HEK293 (cell line): Measurements from ENCODE around the gene SELPLG.

Experiments
- CTCF ChIA-PET: fragments of 350-600 bp; formaldehyde crosslinking; extraction: SDS; loops from one replicate; lab custom pipeline; 2021; ENCODE audit warnings: antibody characterized with exemption; lab: Yijun Ruan, JAX
- POLR2A ChIA-PET: fragments of 300-600 bp; formaldehyde crosslinking; extraction: SDS; loops from one replicate; lab custom pipeline; 2020; ENCODE audit warnings: antibody characterized with exemption, inconsistent platforms; lab: Yijun Ruan, JAX
- H3K27ac ChIP-seq: fragments of 200-500 bp; sonication (Bioruptor generic); 2 replicates; pipeline ENCODE4 v1.5.1; 2014; ENCODE audit warnings: low read depth, low read length, control low read depth, inconsistent platforms; ENCODE audit errors: extremely low read depth
- H3K36me3 ChIP-seq, 2 experiments: fragments of 200-500 bp in 1 of 2; sonication (Bioruptor generic) in 1 of 2; 1 replicate in 1 of 2; 2 replicates in 1 of 2; pipeline ENCODE4 v1.5.1; 2014 to 2017; ENCODE audit warnings: inconsistent platforms in 2 of 2, low read length in 2 of 2; ENCODE audit not compliant: control insufficient read depth in 2 of 2, insufficient read depth in 1 of 2
- H3K4me1 ChIP-seq: fragments of 200-500 bp; sonication (Bioruptor generic); 2 replicates; pipeline ENCODE4 v1.5.1; 2014; ENCODE audit warnings: mild to moderate bottlenecking, low read length, inconsistent platforms; ENCODE audit not compliant: control insufficient read depth, insufficient read depth
- H3K4me3 ChIP-seq: 2 replicates; pipeline ENCODE4 v1.5.1; 2011; ENCODE audit warnings: low read depth, mild to moderate bottlenecking, control low read depth, low read length, moderate library complexity
- H3K9me3 ChIP-seq: fragments of 200-500 bp; sonication (Bioruptor generic); 2 replicates; pipeline ENCODE4 v1.5.1; 2014; ENCODE audit warnings: low read depth, low read length, inconsistent platforms; ENCODE audit not compliant: control insufficient read depth, insufficient read depth
- BCL11B ChIP-seq: fragments of 450-650 bp; formaldehyde crosslinking; IDR thresholded peaks from 2 replicates; pipeline ENCODE4 v1.5.1; 2016; ENCODE audit warnings: low read depth, missing biosample characterization, missing genetic modification characterization
- EGR2 ChIP-seq: fragments of 450-650 bp; formaldehyde crosslinking; IDR thresholded peaks from 2 replicates; pipeline ENCODE4 v1.5.1; 2016; ENCODE audit warnings: low read depth, missing biosample characterization, missing genetic modification characterization
- ZFHX2 ChIP-seq: fragments of 450-650 bp; formaldehyde crosslinking; conservative IDR thresholded peaks from 2 replicates; pipeline ENCODE4 v1.5.1; 2016; ENCODE audit warnings: missing biosample characterization, missing genetic modification characterization
- ZIC2 ChIP-seq: fragments of 450-650 bp; formaldehyde crosslinking; IDR thresholded peaks from 2 replicates; pipeline ENCODE4 v1.5.1; 2016; ENCODE audit warnings: missing biosample characterization, missing genetic modification characterization
- ZNF121 ChIP-seq: fragments of 450-650 bp; formaldehyde crosslinking; IDR thresholded peaks from 2 replicates; pipeline ENCODE4 v1.5.1; 2016; ENCODE audit warnings: missing biosample characterization, missing genetic modification characterization
- ZNF23 ChIP-seq: fragments of 450-650 bp; formaldehyde crosslinking; IDR thresholded peaks from 2 replicates; pipeline ENCODE4 v1.5.1; 2016; ENCODE audit warnings: missing biosample characterization, missing genetic modification characterization, borderline replicate concordance
- ZNF354C ChIP-seq: fragments of 450-650 bp; formaldehyde crosslinking; IDR thresholded peaks from 2 replicates; pipeline ENCODE4 v1.5.1; 2016; ENCODE audit warnings: missing biosample characterization, missing genetic modification characterization, low read depth, borderline replicate concordance
- ZNF571 ChIP-seq: fragments of 450-650 bp; formaldehyde crosslinking; IDR thresholded peaks from 2 replicates; pipeline ENCODE4 v1.5.0; 2017; ENCODE audit warnings: missing biosample characterization, missing genetic modification characterization
- ZNF658 ChIP-seq: fragments of 450-650 bp; formaldehyde crosslinking; IDR thresholded peaks from 2 replicates; pipeline ENCODE4; 2016; ENCODE audit warnings: missing biosample characterization, missing genetic modification characterization
- TF ChIP-seq, protein P1 (sequence below): fragments of 450-650 bp; formaldehyde crosslinking; conservative IDR thresholded peaks from 2 replicates; pipeline ENCODE4 v1.5.1; 2016; ENCODE audit warnings: low read depth, missing biosample characterization, missing genetic modification characterization
- TF ChIP-seq, protein P2 (sequence below): fragments of 450-650 bp; formaldehyde crosslinking; IDR thresholded peaks from 2 replicates; pipeline ENCODE4 v1.5.1; 2016; ENCODE audit warnings: missing biosample characterization, missing genetic modification characterization
- TF ChIP-seq, protein P3 (sequence below): fragments of 450-650 bp; formaldehyde crosslinking; IDR thresholded peaks from 2 replicates; pipeline ENCODE4 v1.5.1; 2017; ENCODE audit warnings: missing biosample characterization, missing genetic modification characterization

SELPLG gene

DNA sequence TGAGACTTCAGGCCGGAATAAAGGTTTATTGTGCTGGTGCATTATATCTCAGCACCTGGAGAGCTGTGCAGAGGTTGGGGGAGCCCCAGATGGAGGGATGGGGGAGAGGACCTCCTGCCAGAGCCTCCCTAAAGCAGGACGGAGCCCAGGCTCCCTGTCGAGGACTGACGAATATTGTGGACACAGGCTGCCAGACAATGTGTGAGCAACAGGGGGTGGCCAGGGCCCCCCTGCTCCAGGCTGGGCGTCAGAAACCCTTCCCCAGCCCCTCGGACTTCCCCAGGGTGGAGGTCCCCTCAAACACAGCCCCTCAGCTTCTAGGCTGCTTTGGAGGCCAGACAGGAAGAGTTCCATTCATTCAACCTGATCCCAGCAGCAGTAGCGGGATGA is 43.9 kb downstream of the SELPLG start (continued):
- TF ChIP-seq, protein P1, sequence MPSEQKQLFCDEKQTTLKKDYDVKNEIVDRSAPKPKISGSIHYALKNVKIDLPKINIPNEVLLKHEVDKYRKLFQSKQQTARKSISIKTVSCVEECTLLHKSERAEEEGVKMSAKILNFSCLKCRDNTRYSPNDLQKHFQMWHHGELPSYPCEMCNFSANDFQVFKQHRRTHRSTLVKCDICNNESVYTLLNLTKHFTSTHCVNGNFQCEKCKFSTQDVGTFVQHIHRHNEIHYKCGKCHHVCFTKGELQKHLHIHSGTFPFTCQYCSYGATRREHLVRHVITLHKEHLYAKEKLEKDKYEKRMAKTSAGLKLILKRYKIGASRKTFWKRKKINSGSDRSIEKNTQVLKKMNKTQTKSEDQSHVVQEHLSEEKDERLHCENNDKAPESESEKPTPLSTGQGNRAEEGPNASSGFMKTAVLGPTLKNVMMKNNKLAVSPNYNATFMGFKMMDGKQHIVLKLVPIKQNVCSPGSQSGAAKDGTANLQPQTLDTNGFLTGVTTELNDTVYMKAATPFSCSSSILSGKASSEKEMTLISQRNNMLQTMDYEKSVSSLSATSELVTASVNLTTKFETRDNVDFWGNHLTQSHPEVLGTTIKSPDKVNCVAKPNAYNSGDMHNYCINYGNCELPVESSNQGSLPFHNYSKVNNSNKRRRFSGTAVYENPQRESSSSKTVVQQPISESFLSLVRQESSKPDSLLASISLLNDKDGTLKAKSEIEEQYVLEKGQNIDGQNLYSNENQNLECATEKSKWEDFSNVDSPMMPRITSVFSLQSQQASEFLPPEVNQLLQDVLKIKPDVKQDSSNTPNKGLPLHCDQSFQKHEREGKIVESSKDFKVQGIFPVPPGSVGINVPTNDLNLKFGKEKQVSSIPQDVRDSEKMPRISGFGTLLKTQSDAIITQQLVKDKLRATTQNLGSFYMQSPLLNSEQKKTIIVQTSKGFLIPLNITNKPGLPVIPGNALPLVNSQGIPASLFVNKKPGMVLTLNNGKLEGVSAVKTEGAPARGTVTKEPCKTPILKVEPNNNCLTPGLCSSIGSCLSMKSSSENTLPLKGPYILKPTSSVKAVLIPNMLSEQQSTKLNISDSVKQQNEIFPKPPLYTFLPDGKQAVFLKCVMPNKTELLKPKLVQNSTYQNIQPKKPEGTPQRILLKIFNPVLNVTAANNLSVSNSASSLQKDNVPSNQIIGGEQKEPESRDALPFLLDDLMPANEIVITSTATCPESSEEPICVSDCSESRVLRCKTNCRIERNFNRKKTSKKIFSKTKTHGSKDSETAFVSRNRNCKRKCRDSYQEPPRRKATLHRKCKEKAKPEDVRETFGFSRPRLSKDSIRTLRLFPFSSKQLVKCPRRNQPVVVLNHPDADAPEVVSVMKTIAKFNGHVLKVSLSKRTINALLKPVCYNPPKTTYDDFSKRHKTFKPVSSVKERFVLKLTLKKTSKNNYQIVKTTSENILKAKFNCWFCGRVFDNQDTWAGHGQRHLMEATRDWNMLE, result no peak
- TF ChIP-seq BCL11B (tag by site-specific recombination) (no peak), ZNF23 (no peak), ZNF354C (tag by site-specific recombination) (no peak), ZNF121 (tag by site-specific recombination) (no peak)
- TF ChIP-seq, protein P2, sequence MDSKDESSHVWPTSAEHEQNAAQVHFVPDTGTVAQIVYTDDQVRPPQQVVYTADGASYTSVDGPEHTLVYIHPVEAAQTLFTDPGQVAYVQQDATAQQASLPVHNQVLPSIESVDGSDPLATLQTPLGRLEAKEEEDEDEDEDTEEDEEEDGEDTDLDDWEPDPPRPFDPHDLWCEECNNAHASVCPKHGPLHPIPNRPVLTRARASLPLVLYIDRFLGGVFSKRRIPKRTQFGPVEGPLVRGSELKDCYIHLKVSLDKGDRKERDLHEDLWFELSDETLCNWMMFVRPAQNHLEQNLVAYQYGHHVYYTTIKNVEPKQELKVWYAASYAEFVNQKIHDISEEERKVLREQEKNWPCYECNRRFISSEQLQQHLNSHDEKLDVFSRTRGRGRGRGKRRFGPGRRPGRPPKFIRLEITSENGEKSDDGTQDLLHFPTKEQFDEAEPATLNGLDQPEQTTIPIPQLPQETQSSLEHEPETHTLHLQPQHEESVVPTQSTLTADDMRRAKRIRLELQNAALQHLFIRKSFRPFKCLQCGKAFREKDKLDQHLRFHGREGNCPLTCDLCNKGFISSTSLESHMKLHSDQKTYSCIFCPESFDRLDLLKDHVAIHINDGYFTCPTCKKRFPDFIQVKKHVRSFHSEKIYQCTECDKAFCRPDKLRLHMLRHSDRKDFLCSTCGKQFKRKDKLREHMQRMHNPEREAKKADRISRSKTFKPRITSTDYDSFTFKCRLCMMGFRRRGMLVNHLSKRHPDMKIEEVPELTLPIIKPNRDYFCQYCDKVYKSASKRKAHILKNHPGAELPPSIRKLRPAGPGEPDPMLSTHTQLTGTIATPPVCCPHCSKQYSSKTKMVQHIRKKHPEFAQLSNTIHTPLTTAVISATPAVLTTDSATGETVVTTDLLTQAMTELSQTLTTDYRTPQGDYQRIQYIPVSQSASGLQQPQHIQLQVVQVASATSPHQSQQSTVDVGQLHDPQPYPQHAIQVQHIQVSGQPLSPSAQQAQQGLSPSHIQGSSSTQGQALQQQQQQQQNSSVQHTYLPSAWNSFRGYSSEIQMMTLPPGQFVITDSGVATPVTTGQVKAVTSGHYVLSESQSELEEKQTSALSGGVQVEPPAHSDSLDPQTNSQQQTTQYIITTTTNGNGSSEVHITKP (tag by site-specific recombination), result no peak
- TF ChIP-seq, all 188 proteins: peak for 0

DNA sequence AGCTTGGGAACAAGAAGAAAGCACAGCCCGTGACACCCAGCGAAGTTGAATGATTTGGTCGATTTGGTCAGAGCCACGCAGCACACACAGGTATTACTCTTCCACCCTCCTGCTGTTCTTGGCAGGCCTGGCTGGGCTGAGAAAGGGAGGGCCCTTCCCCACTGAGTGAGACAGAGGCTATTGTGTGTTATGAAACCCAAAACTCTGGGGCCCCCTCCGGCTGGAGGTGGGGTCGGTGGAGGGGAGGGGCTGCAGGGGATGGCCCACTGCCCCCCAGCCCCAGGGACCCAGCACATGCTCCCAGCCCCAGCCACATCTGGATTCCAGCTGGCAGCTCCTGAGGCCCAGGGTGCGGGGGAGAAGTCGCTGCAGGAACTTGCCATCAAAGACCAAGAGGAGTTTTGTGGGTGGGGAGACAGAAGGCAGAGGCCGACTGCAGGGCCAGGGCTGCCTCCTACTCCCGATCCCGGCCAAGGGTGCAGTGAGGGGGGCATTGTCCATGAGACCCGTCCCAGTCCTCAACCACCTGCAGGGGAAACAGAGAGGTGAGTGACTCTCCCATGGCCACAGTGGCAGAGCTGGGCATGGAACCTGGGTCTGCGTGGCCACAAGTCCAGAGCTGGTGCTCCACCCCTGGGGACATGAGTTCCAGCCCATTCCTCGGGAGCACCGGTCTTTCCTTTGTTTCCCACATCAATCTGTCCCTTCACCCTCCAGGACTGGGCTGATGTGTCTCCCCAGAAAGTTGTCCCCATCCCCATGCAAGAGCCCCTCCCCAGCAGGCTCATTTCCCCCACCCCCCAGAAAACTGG is 44.5 kb downstream of the SELPLG start:
- ChIA-PET POLR2A (no interaction called here), CTCF (no interaction called here)
- H3K27ac ChIP-seq, result no peak overlapping the region

DNA sequence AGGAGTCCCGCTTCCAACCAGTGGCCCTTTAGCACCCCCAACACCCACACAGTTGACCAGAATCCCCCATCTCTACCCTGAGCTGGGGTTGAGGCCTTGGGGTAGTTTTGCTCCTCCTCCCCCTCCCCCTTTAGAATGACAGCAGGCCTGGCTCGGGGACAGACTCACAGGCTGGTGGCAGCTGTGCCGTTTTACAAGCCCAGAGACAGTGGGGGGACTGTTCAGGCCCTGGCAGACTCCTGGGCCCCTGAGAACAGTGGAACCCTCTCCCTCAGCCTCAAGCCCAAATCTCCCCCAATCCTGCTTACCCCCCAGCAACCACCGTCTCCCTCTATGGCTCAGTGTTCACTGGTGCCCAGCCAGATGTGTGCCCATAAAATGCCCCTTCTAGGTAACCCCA is 45.9 kb downstream of the SELPLG start:
- no peak for TF ChIP-seq ZNF658 (tag by site-specific recombination)
- TF ChIP-seq, protein P3, sequence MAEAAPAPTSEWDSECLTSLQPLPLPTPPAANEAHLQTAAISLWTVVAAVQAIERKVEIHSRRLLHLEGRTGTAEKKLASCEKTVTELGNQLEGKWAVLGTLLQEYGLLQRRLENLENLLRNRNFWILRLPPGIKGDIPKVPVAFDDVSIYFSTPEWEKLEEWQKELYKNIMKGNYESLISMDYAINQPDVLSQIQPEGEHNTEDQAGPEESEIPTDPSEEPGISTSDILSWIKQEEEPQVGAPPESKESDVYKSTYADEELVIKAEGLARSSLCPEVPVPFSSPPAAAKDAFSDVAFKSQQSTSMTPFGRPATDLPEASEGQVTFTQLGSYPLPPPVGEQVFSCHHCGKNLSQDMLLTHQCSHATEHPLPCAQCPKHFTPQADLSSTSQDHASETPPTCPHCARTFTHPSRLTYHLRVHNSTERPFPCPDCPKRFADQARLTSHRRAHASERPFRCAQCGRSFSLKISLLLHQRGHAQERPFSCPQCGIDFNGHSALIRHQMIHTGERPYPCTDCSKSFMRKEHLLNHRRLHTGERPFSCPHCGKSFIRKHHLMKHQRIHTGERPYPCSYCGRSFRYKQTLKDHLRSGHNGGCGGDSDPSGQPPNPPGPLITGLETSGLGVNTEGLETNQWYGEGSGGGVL (tag by site-specific recombination), result 0 out of 2 replicates have a peak, but pooled peaks have one; percentile 23
- TF ChIP-seq, all 188 proteins: peak for 1
- no peaks in the 10 kb centered on the region for H3K9me3 ChIP-seq
- ChIA-PET CTCF (interaction anchor here (0.6 kb wide), 1 partner anchor 34 kb away, joined by 3 read pairs; no protein-coding TSS in a partner anchor), POLR2A (no interaction called here)
- H3K36me3 ChIP-seq, result no peaks in the 10 kb centered on the region
- H3K4me3 ChIP-seq, result no peak overlapping the region
- H3K4me1 ChIP-seq, result no peaks in the 10 kb centered on the region
- no peak overlapping the region for H3K27ac ChIP-seq

More for the DNA sequence above, 44.5 kb downstream of the SELPLG start:
- no peaks in the 10 kb centered on the region for H3K4me1 ChIP-seq
- TF ChIP-seq ZFHX2, result peak; percentile 50
- no peak for TF ChIP-seq ZNF571 (tag by site-specific recombination)
- peak; percentile 93 for TF ChIP-seq ZIC2 (tag by site-specific recombination)
- 0 out of 2 replicates have a peak, but pooled peaks have one; percentile 20 for TF ChIP-seq EGR2 (tag by site-specific recombination)
- no peak overlapping the region for H3K4me3 ChIP-seq
- H3K36me3 ChIP-seq, result no peaks in the 10 kb centered on the region
- no peaks in the 10 kb centered on the region for H3K9me3 ChIP-seq
